HepG2 (cell line): Measurements from ENCODE around the gene IRAK4. TPM values are rescaled to one million over a fixed set of nuclear protein-coding genes. Genes with fewer than 3 reads are reported as not detected.
A peak's percentile ranks its signal among the peaks of the same experiment; 100 is the strongest.

Experiments
- AGO1 ChIP-seq: fragments of 200-400 bp; formaldehyde crosslinking; IDR thresholded peaks from 2 replicates; pipeline ENCODE4 v1.6.1; 2017; ENCODE audit warnings: mild to moderate bottlenecking, low read depth, low read length, moderate library complexity; ENCODE audit not compliant: poor library complexity, severe bottlenecking
- HOMEZ ChIP-seq: IDR thresholded peaks from 2 replicates; pipeline ENCODE4 v1.6.1; 2016; ENCODE audit warnings: low read depth
- JUND ChIP-seq: sonication (generic); formaldehyde crosslinking; IDR thresholded peaks from 2 replicates; pipeline ENCODE4 v1.8.0; 2022; ENCODE audit warnings: mild to moderate bottlenecking, missing genetic modification reagents
- KDM2A ChIP-seq: sonication (generic); formaldehyde crosslinking; IDR thresholded peaks from 2 replicates; pipeline ENCODE4 v1.4.0; 2020; ENCODE audit warnings: low read depth, missing genetic modification reagents, borderline replicate concordance
- KMT2B ChIP-seq: IDR thresholded peaks from 2 replicates; pipeline ENCODE4 v1.6.1; 2016; ENCODE audit warnings: missing genetic modification reagents, missing compliant biosample characterization
- MATR3 ChIP-seq: sonication (generic); formaldehyde crosslinking; IDR thresholded peaks from 2 replicates; pipeline ENCODE4 v1.4.0; 2020; ENCODE audit warnings: missing genetic modification reagents
- MEIS2 ChIP-seq: sonication (generic); formaldehyde crosslinking; IDR thresholded peaks from 2 replicates; pipeline ENCODE4 v1.9.0; 2021; ENCODE audit warnings: mild to moderate bottlenecking, missing genetic modification reagents
- PRDM10 ChIP-seq: sonication (generic); formaldehyde crosslinking; IDR thresholded peaks from 2 replicates; pipeline ENCODE4 v1.4.0; 2020; ENCODE audit warnings: low read depth, missing genetic modification reagents
- RBM22 ChIP-seq: fragments of 200-400 bp; formaldehyde crosslinking; optimal IDR thresholded peaks from 2 replicates; pipeline ENCODE3; 2017; ENCODE audit warnings: mild to moderate bottlenecking, low read length, moderate library complexity
- REPIN1 ChIP-seq: sonication (generic); formaldehyde crosslinking; IDR thresholded peaks from 2 replicates; pipeline ENCODE4 v1.8.0; 2022; ENCODE audit warnings: missing genetic modification reagents, low read depth, mild to moderate bottlenecking, borderline replicate concordance
- TBP ChIP-seq: sonication (generic); formaldehyde crosslinking; IDR thresholded peaks from 2 replicates; pipeline ENCODE4 v1.5.0; 2020; ENCODE audit warnings: missing genetic modification reagents
- TFDP1 ChIP-seq: IDR thresholded peaks from 2 replicates; pipeline ENCODE4 v1.6.1; 2016; ENCODE audit warnings: missing compliant biosample characterization, missing genetic modification reagents, borderline replicate concordance
- ZNF205 ChIP-seq: IDR thresholded peaks from 2 replicates; pipeline ENCODE4 v1.6.1; 2018; ENCODE audit warnings: missing biosample characterization, missing genetic modification reagents
- ZNF224 ChIP-seq: sonication (generic); formaldehyde crosslinking; IDR thresholded peaks from 2 replicates; pipeline ENCODE4 v1.5.0; 2020; ENCODE audit warnings: mild to moderate bottlenecking, missing genetic modification reagents
- ZNF543 ChIP-seq: sonication (generic); formaldehyde crosslinking; IDR thresholded peaks from 2 replicates; pipeline ENCODE4 v1.4.0; 2020; ENCODE audit warnings: mild to moderate bottlenecking, missing genetic modification reagents
- ZNF670 ChIP-seq: sonication (generic); formaldehyde crosslinking; IDR thresholded peaks from 2 replicates; pipeline ENCODE4 v1.8.0; 2022; ENCODE audit warnings: mild to moderate bottlenecking, missing genetic modification reagents, borderline replicate concordance
- ZNF782 ChIP-seq: sonication (generic); formaldehyde crosslinking; IDR thresholded peaks from 2 replicates; pipeline ENCODE4 v1.4.0; 2020; ENCODE audit warnings: missing genetic modification reagents, mild to moderate bottlenecking, borderline replicate concordance
- polyA plus RNA-seq, 8 experiments: library from polyadenylated mRNA; depleted of rRNA in 3 of 8; stranded (reverse) in 7 of 8; unstranded in 1 of 8; fragments of >200 nt; fragmentation: Illumina TruSeq in 4 of 8; extraction: Trizol in 4 of 8; gene quantifications; 2 replicates each; pipeline versions ENCODE4 v1.2.1 to v1.2.3, GENCODE V29; 2011 to 2016; ENCODE audit warnings: low read depth in 4 of 8, missing spikeins in 1 of 8, mixed read lengths in 1 of 8; ENCODE audit not compliant: insufficient read depth in 1 of 8
- total RNA-seq, 5 experiments: library from RNA; depleted of rRNA; stranded (reverse); fragments of >200 nt; fragmentation: Illumina TruSeq; extraction: Trizol; gene quantifications; 2 replicates each; pipeline ENCODE4 v1.2.3, GENCODE V29; 2016; ENCODE audit warnings: low read depth in 1 of 5
- TF ChIP-seq, protein P1 (sequence below): sonication (generic); formaldehyde crosslinking; IDR thresholded peaks from 2 replicates; pipeline ENCODE4 v1.8.1; 2023; ENCODE audit warnings: mild to moderate bottlenecking, missing genetic modification reagents
- TF ChIP-seq, protein P2 (sequence below): sonication (generic); formaldehyde crosslinking; IDR thresholded peaks from 2 replicates; pipeline ENCODE4 v1.8.1; 2023; ENCODE audit warnings: mild to moderate bottlenecking, inconsistent platforms, moderate library complexity, missing genetic modification reagents, borderline replicate concordance

IRAK4 gene
- total and polyA plus RNA-seq, 2 of the 13 experiments (the other 11 are each of a cell fraction or from before 2014, with no cell fraction given), result 6.6 to 7.1 TPM

DNA sequence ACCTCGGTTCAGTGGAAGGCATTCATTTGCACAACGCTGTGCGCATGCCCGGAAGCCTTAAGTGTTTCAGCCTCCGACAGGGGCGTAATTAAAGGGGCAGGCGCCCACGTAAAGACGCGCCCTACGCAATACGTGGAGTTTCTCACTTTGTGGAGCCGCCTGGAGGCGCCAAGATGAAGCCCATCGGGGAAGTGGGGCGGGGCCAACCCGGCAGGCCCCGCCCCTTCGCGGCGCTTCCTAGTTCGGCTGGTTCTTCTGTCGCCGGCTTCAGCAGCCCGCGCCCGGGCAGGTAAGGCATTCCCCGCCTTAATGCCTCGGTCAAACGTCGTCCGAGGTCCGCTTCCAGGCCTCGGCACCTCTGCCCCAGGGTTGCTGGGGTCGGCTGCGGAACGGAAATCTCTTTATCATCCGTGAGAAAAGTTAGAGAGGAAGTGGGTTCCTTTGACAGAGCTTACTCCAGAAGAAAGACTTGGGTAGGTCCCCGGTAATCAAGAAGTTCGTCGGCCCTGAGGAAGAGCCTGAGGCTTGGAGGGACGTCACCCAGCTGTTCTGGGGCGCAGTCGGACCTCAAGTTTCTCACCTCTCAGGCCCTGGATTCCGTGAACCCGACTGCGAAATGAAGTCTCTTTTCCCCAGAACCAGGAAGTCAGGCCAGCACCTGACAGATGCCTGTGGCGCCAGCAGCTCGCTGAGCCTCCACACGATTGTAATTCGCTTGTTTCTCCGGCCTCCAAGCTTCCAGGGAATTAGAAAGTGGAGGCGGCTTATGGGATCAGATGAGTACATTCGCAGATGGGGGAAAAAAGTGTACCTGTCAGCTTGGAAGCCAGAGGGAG lies at the start of gene IRAK4, which contains the start of gene PUS7L (continued):
- no peak for TF ChIP-seq PRDM10
- no peak for TF ChIP-seq ZNF782 (CRISPR knock-in tag)
- TF ChIP-seq KMT2B (CRISPR knock-in tag), result peak; percentile 11; the same call in 1 of the 2 replicates
- TF ChIP-seq, protein P1, sequence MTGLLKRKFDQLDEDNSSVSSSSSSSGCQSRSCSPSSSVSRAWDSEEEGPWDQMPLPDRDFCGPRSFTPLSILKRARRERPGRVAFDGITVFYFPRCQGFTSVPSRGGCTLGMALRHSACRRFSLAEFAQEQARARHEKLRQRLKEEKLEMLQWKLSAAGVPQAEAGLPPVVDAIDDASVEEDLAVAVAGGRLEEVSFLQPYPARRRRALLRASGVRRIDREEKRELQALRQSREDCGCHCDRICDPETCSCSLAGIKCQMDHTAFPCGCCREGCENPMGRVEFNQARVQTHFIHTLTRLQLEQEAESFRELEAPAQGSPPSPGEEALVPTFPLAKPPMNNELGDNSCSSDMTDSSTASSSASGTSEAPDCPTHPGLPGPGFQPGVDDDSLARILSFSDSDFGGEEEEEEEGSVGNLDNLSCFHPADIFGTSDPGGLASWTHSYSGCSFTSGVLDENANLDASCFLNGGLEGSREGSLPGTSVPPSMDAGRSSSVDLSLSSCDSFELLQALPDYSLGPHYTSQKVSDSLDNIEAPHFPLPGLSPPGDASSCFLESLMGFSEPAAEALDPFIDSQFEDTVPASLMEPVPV (CRISPR knock-in tag), result no peak
- TF ChIP-seq, protein P2, sequence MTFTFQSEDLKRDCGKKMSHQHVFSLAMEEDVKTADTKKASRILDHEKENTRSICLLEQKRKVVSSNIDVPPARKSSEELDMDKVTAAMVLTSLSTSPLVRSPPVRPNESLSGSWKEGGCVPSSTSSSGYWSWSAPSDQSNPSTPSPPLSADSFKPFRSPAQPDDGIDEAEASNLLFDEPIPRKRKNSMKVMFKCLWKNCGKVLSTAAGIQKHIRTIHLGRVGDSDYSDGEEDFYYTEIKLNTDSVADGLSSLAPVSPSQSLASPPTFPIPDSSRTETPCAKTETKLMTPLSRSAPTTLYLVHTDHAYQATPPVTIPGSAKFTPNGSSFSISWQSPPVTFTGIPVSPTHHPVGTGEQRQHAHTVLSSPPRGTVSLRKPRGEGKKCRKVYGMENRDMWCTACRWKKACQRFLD (CRISPR knock-in tag), result 0 out of 2 replicates have a peak, but pooled peaks have one; percentile 14
- TF ChIP-seq AGO1, result peak; percentile 62
- no peak for TF ChIP-seq ZNF670 (CRISPR knock-in tag)
- TF ChIP-seq ZNF205, result no peak
- TF ChIP-seq ZNF224, result 0 out of 2 replicates have a peak, but pooled peaks have one; percentile 48
- TF ChIP-seq MEIS2 (CRISPR knock-in tag), result no peak; the same call in 1 of the 2 replicates
- TF ChIP-seq KDM2A (CRISPR knock-in tag), result peak; percentile 14; the same call in 1 of the 2 replicates
- TF ChIP-seq JUND (CRISPR knock-in tag), result no peak
- peak; percentile 23; the same call in 1 of the 2 replicates for TF ChIP-seq TFDP1 (CRISPR knock-in tag)
- peak; percentile 4; the same call in 1 of the 2 replicates for TF ChIP-seq HOMEZ (CRISPR knock-in tag)
- TF ChIP-seq MATR3 (CRISPR knock-in tag), result no peak
- no peak for TF ChIP-seq RBM22
- peak; percentile 51; the same call in 1 of the 2 replicates for TF ChIP-seq REPIN1 (CRISPR knock-in tag)
- no peak for TF ChIP-seq TBP
- TF ChIP-seq ZNF543 (CRISPR knock-in tag), result no peak; the same call in 1 of the 2 replicates
